ENCODE results near the gene LYVE1.
A peak's percentile ranks its signal among the peaks of the same experiment; 100 is the strongest.

Gene LYVE1

GRCh38 chr11:10561043-10561818 lies 7.2 kb downstream of the LYVE1 start:
- no peak for DNase-seq (ENCODE audit: low read depth in 1 of 2, low spot score in 1 of 2)

- DNase-seq (ENCODE audit: low read depth in 1 of 2, low spot score in 1 of 2) = no peak
Observed at GRCh38 chr11:10558288-10558687, 10.2 kb downstream of the LYVE1 start.

- DNase-seq (ENCODE audit: low read depth in 1 of 2, low spot score in 1 of 2) = no peak
Observed at GRCh38 chr11:10556590-10556989, 11.9 kb downstream of the LYVE1 start.

- DNase-seq (ENCODE audit: low read depth in 1 of 2, low spot score in 1 of 2) = no peak
Observed at GRCh38 chr11:10551845-10552352, 16.6 kb downstream of the LYVE1 start.

- no peak for DNase-seq (ENCODE audit: low read depth in 1 of 2, low spot score in 1 of 2)
Observed at GRCh38 chr11:10551290-10551592, 17.2 kb downstream of the LYVE1 start.

GRCh38 chr11:10550503-10551289 lies 17.8 kb downstream of the LYVE1 start:
- no peak for DNase-seq (ENCODE audit: low read depth in 1 of 2, low spot score in 1 of 2)

- DNase-seq (ENCODE audit: low read depth in 1 of 2, low spot score in 1 of 2) = no peak
Observed at GRCh38 chr11:10544491-10545465, 23.7 kb downstream of the LYVE1 start.

- no peak for DNase-seq (ENCODE audit: low read depth in 1 of 2, low spot score in 1 of 2)
Observed at GRCh38 chr11:10543782-10544181, 24.7 kb downstream of the LYVE1 start.

- DNase-seq (ENCODE audit: low read depth in 1 of 2, low spot score in 1 of 2) = no peak
Observed at GRCh38 chr11:10542776-10543175, 25.7 kb downstream of the LYVE1 start.

- no peak for DNase-seq (ENCODE audit: low read depth in 1 of 2, low spot score in 1 of 2)
Observed at GRCh38 chr11:10541561-10541930, 26.9 kb downstream of the LYVE1 start.

- DNase-seq (ENCODE audit: low read depth in 1 of 2, low spot score in 1 of 2) = peak; percentile 92 to 97
Observed at GRCh38 chr11:10540915-10541560, 27.4 kb downstream of the LYVE1 start, which contains the start of gene RNF141. Gene RNF141 (minus strand): TSS chr11:10541187. CDS start chr11:10534158, 7,029 bp downstream.

GRCh38 chr11:10540546-10540914 lies 27.9 kb downstream of the LYVE1 start:
- DNase-seq (ENCODE audit: low read depth in 1 of 2, low spot score in 1 of 2) = no peak

- no peak for DNase-seq (ENCODE audit: low read depth in 1 of 2, low spot score in 1 of 2)
Observed at GRCh38 chr11:10539339-10539738, 29.1 kb downstream of the LYVE1 start.

GRCh38 chr11:10538924-10539323 lies 29.5 kb downstream of the LYVE1 start:
- no peak for DNase-seq (ENCODE audit: low read depth in 1 of 2, low spot score in 1 of 2)

GRCh38 chr11:10537600-10537999 lies 30.9 kb downstream of the LYVE1 start:
- DNase-seq (ENCODE audit: low read depth in 1 of 2, low spot score in 1 of 2) = no peak

GRCh38 chr11:10534316-10534715 lies 34.1 kb downstream of the LYVE1 start:
- DNase-seq (ENCODE audit: low read depth in 1 of 2, low spot score in 1 of 2) = no peak

- no peak for DNase-seq (ENCODE audit: low read depth in 1 of 2, low spot score in 1 of 2)
Observed at GRCh38 chr11:10533323-10533722, 35.1 kb downstream of the LYVE1 start.

- no peak for DNase-seq (ENCODE audit: low read depth in 1 of 2, low spot score in 1 of 2)
Observed at GRCh38 chr11:10532526-10532925, 35.9 kb downstream of the LYVE1 start.

GRCh38 chr11:10529279-10529678 lies 39.2 kb downstream of the LYVE1 start:
- no peak for DNase-seq (ENCODE audit: low read depth in 1 of 2, low spot score in 1 of 2)

- no peak for DNase-seq (ENCODE audit: low read depth in 1 of 2, low spot score in 1 of 2)
Observed at GRCh38 chr11:10528121-10528520, 40.3 kb downstream of the LYVE1 start.
